ENCODE results near the gene SCART1.
"Not testable (repeated sequence)": the region's sequence is repeated elsewhere in the genome, so short reads cannot be mapped to it uniquely, and the experiment has no call there.

SCART1 gene

DNA sequence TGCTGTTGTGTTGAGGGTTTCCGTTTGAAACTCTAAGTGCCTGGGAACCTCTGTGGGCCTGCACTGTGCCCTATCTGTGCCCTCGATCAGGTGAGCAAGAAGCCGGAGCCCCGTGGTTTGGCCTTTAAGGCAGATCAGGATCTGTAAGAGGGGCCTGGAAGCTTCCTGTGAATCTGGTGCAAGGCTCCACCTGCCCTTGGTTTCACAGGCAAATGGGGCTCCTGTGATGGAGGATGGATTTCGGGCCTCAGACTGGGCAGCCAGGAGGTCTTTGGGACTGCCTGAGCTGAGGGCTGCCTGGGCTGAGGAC is 21.6 kb downstream of the SCART1 start:
- DNase-seq = no peak

DNA sequence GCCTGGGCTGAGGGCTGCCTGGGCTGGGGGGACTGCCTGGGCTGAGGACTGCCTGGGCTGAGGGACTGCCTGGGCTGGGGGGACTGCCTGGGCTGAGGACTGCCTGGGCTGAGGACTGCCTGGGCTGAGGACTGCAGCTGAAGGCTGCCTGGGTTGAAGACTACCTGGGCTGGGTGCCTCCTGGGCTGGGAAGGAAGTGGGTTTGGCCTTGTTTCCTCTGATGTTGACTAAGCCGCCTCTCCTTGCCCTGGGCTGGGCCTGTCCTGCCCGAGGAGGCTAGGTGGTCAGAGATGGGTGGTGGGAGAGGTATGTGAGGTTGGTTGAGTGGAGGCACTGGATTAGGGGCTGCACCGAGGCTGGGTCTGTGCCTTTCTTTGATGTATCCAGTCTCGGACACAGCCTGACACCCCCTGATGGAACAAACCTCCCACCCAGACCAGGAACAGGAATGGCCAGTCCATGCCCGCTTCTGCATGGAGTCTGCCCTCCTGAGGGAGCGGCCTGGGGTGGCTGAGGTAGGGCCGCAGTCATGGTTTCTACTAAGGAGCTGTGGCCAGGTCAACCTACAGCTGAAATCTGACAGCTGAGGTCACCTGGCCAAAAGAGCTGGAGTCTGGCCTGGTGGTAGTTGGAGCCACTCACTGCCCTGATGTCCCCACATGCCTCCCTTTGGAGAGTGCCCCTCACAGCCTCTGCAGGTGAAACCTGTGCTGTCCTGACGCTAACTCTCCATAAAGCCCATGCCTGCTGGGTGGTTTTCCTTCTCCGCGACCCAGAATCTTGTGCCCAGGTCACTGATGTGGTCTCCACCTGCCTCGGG is 22.3 kb downstream of the SCART1 start:
- DNase-seq = no peak

GRCh38 chr10:133476641-133476990 is 22.9 kb downstream of the SCART1 start:
- no peak for DNase-seq

DNA sequence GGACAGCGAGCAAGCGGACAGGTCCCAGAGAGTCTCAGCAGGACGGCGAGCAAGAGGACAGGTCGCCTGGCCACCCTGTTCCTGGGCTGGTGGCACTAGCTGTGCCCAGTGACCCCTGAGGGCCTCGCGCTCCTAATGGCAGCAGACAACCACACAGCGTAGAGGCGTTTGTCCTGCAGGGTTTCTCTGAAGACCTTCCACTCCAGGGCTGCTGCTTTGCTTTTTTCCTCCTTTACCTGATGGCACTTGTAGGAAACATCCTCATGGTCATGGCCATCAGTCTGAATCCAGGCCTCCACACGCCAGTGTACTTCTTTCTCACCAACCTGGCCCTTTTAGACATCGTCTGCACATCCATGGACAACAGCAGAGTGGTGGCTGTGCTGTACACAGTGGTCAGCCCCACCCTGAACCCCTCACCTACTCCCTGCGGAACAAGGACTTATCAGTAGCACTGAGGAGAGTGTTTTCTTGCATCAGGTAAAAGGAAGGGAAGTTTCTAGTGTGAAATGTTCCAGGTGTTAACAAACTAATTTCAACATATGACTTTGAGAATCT is 27.4 kb downstream of the SCART1 start:
- DNase-seq = no peak

- DNase-seq = no peak
These were observed 27.9 kb downstream of the SCART1 start for GRCh38 chr10:133481657-133482056.

- no peak for DNase-seq
These were observed 31.1 kb downstream of the SCART1 start for GRCh38 chr10:133484818-133485217.

DNA sequence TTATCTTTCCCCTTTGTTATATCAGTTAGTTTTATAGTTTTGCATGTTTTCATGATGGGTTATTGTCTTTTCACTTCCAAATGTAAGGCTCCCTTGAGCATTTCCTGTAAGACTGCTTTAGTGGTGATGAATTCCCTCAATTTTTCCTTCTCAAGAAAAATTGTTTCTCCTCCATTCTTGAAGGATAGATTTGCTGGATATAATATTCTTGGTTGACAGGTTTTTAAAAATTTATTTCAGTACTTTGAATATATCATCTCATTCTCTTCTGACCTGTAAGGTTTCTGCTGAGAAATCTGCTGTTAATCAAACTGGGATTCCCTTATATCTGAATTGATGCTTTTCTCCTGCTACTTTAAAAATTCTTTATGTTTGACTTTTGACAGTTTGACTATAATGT is 33.3 kb downstream of the SCART1 start:
- DNase-seq = no peak

DNA sequence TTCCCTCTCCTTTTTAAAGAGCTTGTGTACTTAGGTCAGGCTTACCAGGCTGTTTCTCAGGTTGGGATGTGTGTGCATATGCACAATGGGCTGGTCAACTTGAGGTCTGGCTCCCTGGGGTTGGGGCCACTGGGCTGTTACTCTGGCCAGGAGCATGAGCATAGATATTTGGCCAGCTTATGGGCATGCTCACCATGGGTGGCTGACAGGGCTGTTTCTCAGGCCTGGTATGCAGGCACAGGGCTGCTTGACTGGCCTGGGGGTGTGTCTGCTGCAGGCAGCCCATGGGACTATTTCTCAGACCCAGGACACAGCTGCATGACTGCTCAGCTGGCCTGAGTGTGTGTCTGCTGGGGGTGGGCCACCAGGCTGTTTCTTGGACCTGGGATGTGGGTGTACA is 34.6 kb downstream of the SCART1 start:
- DNase-seq = no peak

DNA sequence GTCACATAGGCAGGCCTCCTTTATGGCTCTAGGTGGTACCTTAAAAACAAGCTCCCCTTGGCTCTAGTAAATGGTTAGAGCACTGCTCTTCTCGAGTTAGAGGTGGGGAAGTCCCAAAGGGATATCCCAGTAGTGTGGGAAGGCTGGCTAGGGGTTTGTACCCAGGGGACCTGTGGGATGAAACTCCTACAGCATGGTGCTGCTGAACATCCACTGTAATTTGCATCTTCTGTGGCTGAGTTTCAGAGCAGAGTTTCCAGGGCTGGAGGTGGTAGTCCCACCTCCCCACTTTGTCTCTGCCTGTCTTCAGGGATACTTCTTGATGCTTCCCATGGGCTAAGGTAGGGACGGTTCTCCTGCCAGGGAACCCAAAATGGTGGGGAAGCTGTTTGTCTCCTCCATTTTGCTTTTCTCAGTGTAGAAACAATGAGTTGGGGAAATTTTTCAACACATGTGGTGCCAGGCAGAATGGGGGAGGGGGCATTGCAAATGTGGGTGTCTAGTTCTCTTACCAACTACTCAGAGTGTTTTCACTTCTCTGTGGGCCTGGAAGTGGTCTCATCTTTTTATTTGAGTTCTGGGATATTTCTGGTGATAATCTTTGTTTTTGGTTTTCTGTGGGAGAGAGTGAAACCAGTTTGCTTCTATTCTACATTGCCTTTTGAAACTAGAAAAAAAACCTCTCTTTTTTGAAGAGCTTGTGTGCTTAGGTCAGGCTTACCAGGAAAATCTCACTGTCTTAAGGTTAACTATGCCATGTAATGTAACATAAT is 36.3 kb downstream of the SCART1 start:
- DNase-seq = no peak

- DNase-seq = not testable (repeated sequence)
These were observed 39.8 kb downstream of the SCART1 start for GRCh38 chr10:133493562-133493961.

GRCh38 chr10:133497363-133497762 is 43.6 kb downstream of the SCART1 start:
- DNase-seq = not testable (repeated sequence)

- not testable (repeated sequence) for DNase-seq
These were observed 45.4 kb downstream of the SCART1 start for GRCh38 chr10:133499176-133499575.

DNA sequence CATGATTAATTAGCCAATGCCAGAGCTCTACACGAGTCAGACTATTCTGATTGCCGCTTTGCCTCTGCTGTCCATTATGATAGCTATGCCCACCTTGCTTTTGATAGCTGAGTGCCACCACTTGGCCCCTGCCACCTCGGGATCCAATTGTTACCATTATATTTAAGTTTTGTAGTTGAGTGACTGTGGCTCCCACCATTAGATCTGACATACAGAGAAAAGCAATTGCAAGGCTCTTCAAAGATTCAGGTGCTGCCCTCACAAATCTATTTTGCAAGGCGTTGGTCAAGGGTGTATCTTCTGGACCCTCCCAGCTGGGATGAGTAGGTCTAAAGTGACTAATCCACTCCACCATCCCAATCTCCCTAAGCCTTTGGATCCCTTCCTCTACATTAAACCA is 47.2 kb downstream of the SCART1 start:
- DNase-seq = not testable (repeated sequence)

GRCh38 chr10:133509700-133510099 is 56.0 kb downstream of the SCART1 start:
- DNase-seq = no peak

DNA sequence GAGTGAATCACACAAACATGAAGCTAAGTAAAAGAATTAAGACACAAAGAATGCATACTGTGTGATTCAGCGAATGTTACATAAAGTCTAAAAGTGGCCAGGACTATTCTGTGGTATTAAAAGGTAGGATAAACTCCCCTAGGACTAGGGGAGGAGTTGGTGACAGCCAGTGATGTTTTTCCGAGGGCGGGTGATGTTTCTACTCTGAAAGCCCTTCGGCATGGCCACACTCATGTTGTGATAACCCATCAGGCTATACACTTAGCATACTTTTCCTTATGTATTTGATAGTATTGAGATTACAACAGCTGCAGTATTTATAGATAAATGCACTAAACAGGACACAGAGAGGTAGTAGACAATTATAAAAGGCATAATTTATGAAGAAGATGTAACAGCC is 57.7 kb downstream of the SCART1 start:
- DNase-seq = no peak

GRCh38 chr10:133511907-133512528 is 58.3 kb downstream of the SCART1 start:
- DNase-seq = no peak

DNA sequence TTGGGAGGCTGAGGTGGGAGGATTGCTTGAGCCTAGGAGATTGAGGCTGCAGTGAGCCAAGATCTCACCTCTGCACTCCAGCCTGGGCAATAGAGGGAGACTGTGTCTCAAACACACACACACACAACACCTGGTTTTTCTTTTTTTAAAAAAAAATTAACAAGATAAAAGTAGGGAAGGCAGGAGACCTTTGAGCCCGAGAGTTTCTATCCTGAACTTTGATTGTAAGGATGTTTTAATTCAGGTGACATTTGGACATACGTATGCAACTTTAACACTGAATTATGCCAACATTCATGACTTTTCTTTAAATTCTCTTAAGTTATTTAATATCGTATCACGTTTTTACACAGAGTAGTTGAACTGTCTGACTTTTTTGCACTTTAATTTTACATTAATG is 61.7 kb downstream of the SCART1 start:
- DNase-seq = no peak

- DNase-seq = no peak
These were observed 62.3 kb downstream of the SCART1 start for GRCh38 chr10:133516057-133516456.

DNA sequence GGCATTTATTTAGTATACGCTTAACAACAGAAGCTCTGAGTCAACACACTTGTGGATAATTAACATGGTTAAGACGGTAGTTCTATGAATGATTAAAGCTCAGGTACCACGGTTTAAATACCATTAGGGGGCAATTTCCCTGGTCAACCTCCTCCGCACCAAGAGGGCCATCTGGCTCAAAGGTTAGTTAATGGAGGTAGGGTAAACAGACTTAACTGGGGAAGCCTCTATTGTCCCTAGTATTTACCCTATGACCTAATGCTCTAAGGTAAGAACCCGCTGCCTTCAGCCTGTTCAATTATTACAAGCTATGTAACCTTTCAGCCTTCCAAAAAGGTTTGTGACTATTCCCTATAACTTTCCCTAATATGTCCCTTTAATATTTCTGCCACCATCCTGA is 64.8 kb downstream of the SCART1 start:
- not testable (repeated sequence) for DNase-seq

Measured in NCI-H446 (cell line).